K562 (cell line): ENCODE measurements around the gene ANAPC10. TPM values are rescaled to one million over a fixed set of nuclear protein-coding genes. Genes with fewer than 3 reads are reported as not detected.
A peak's percentile ranks its signal among the peaks of the same experiment; 100 is the strongest.

Experiments used
- FUS ChIP-seq: fragments of 200-400 bp; formaldehyde crosslinking; optimal IDR thresholded peaks from 2 replicates; pipeline ENCODE3; 2017; ENCODE audit warnings: low read depth, low read length
- GABPA ChIP-seq: fragments of 200-800 bp; sonication (Bioruptor generic); conservative IDR thresholded peaks from 2 replicates; pipeline ENCODE4 v1.6.1; 2016; ENCODE audit warnings: low read depth, missing genetic modification characterization, missing compliant biosample characterization
- PURB ChIP-seq: sonication (generic); formaldehyde crosslinking; IDR thresholded peaks from 2 replicates; pipeline ENCODE4 v1.9.0; 2021; ENCODE audit warnings: low read depth, mild to moderate bottlenecking, missing genetic modification reagents
- SIX5 ChIP-seq, 2 experiments: IDR thresholded peaks; 2 replicates each; pipeline ENCODE4 v1.6.1; 2011; ENCODE audit warnings: low read length in 2 of 2, borderline replicate concordance in 1 of 2, low read depth in 1 of 2, mild to moderate bottlenecking in 1 of 2, moderate library complexity in 1 of 2; ENCODE audit not compliant: insufficient read depth in 1 of 2
- SMAD3 ChIP-seq: fragments of 450-650 bp; formaldehyde crosslinking; conservative IDR thresholded peaks from 2 replicates; pipeline ENCODE4 v1.4.0; 2020; ENCODE audit warnings: mild to moderate bottlenecking
- ZKSCAN1 ChIP-seq: fragments of 150-350 bp; IDR thresholded peaks from 2 replicates; pipeline ENCODE4 v1.6.1; 2016; ENCODE audit warnings: low read depth, low read length
- ZNF12 ChIP-seq: sonication (generic); formaldehyde crosslinking; IDR thresholded peaks from 2 replicates; pipeline ENCODE4 v1.4.0; 2020; ENCODE audit warnings: mild to moderate bottlenecking, missing genetic modification reagents
- ZNF785 ChIP-seq: fragments of 250-450 bp; sonication (Bioruptor Pico); IDR thresholded peaks from 2 replicates; pipeline ENCODE4 v1.4.0; 2020; ENCODE audit warnings: mild to moderate bottlenecking
- polyA plus RNA-seq, 8 experiments: library from polyadenylated mRNA; depleted of rRNA in 4 of 8; stranded (reverse) in 5 of 8; unstranded in 3 of 8; fragments of >200 nt; fragmentation: Nextera tagmentation in 2 of 8; fragmentation: Illumina TruSeq in 1 of 8; extraction: Ambion mirVana in 2 of 8; extraction: Trizol in 1 of 8; gene quantifications; 2 replicates each; pipeline versions ENCODE4 v1.2.1 to v1.2.3, GENCODE V29; 2011 to 2014; ENCODE audit warnings: inconsistent platforms in 1 of 8, missing spikeins in 1 of 8
- total RNA-seq, 7 experiments: library from RNA; depleted of rRNA in 6 of 7; stranded (reverse); fragments of >200 nt in 6 of 7; fragmentation: Illumina TruSeq in 2 of 7; extraction: Trizol in 2 of 7; gene quantifications; 2 replicates each; pipeline versions ENCODE4 v1.2.1 to v1.2.3, GENCODE V29; 2011 to 2021; ENCODE audit warnings: low replicate concordance in 1 of 7
- TF ChIP-seq, protein P1 (sequence below), 2 experiments: fragments of 450-650 bp in 1 of 2; sonication (generic) in 1 of 2; formaldehyde crosslinking in 1 of 2; IDR thresholded peaks; 2 replicates each; pipeline versions ENCODE4 v1.7.1 to v1.9.0; 2016 to 2022; ENCODE audit warnings: inconsistent platforms in 1 of 2, mild to moderate bottlenecking in 1 of 2, missing genetic modification reagents in 1 of 2
- TF ChIP-seq, protein P2 (sequence below): fragments of 250-450 bp; sonication (Bioruptor Pico); IDR thresholded peaks from 2 replicates; pipeline ENCODE4 v1.5.1; 2021; ENCODE audit warnings: mild to moderate bottlenecking
- TF ChIP-seq, protein P3 (sequence below): sonication (generic); IDR thresholded peaks from 2 replicates; pipeline ENCODE4 v1.6.1; 2016
- TF ChIP-seq, protein P4 (sequence below): fragments of 200-800 bp; sonication (Bioruptor generic); IDR thresholded peaks from 2 replicates; pipeline ENCODE4 v1.6.1; 2017; ENCODE audit warnings: missing genetic modification characterization, missing compliant biosample characterization

The ANAPC10 gene
- total and polyA plus RNA-seq, 9 of the 15 experiments (the other 6 are each of a cell fraction or from before 2014, with no cell fraction given), result 31.0 to 96.2 (median 60.3) TPM

DNA sequence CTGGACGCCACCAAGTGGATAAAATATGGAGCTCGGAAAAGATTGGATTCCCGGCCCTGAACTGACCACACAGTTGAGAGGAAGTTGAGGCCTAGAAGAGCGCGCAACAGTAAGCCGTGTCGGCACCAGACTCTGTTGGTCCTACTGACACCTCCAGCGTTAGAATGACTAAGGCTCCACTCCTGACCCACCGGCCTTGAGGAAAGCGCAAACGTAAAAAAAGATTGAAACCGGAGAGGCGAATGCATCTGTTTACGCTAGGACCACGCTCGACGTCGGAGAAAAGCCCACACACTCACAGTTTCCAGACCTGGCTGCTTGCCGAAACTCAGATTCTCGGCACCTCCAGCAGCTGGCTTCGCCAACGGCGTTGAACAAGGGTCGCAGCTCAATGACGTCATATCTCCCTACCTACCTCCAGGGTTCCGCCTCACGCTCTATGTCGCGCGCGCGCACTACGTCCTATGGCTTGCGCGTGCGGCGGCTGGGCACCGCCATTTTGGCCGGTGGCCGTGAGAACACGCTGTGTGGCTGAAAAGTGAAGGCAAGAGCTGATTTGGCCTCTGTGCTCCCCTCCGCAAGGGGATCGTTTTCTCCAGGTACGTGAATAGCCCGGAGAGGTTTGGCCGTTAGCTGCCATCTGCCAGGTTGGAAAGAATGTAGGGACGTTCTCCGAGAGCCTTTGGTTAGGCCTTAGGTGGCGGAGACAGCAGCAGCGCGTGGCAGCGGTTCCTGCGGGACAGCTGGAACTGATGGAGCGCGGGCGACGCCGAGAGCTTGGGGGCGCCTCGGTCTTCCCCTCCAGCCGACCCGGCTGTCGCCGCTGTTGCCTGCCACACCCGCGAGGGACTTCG is at the start of gene ANAPC10, which contains the start of gene ABCE1 (continued):
- TF ChIP-seq, protein P1, sequence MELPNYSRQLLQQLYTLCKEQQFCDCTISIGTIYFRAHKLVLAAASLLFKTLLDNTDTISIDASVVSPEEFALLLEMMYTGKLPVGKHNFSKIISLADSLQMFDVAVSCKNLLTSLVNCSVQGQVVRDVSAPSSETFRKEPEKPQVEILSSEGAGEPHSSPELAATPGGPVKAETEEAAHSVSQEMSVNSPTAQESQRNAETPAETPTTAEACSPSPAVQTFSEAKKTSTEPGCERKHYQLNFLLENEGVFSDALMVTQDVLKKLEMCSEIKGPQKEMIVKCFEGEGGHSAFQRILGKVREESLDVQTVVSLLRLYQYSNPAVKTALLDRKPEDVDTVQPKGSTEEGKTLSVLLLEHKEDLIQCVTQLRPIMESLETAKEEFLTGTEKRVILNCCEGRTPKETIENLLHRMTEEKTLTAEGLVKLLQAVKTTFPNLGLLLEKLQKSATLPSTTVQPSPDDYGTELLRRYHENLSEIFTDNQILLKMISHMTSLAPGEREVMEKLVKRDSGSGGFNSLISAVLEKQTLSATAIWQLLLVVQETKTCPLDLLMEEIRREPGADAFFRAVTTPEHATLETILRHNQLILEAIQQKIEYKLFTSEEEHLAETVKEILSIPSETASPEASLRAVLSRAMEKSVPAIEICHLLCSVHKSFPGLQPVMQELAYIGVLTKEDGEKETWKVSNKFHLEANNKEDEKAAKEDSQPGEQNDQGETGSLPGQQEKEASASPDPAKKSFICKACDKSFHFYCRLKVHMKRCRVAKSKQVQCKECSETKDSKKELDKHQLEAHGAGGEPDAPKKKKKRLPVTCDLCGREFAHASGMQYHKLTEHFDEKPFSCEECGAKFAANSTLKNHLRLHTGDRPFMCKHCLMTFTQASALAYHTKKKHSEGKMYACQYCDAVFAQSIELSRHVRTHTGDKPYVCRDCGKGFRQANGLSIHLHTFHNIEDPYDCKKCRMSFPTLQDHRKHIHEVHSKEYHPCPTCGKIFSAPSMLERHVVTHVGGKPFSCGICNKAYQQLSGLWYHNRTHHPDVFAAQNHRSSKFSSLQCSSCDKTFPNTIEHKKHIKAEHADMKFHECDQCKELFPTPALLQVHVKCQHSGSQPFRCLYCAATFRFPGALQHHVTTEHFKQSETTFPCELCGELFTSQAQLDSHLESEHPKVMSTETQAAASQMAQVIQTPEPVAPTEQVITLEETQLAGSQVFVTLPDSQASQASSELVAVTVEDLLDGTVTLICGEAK (IDR thresholded peaks at IDR 0.05), result peak; percentile 39; the same call in 1 of the 2 replicates
- TF ChIP-seq, protein P1 (CRISPR knock-in tag; IDR thresholded peaks at IDR 0.05), result no peak
- peak; percentile 67; the same call in 1 of the 2 replicates for TF ChIP-seq ZKSCAN1
- no peak for TF ChIP-seq ZNF785 (CRISPR knock-in tag)
- TF ChIP-seq, protein P2, sequence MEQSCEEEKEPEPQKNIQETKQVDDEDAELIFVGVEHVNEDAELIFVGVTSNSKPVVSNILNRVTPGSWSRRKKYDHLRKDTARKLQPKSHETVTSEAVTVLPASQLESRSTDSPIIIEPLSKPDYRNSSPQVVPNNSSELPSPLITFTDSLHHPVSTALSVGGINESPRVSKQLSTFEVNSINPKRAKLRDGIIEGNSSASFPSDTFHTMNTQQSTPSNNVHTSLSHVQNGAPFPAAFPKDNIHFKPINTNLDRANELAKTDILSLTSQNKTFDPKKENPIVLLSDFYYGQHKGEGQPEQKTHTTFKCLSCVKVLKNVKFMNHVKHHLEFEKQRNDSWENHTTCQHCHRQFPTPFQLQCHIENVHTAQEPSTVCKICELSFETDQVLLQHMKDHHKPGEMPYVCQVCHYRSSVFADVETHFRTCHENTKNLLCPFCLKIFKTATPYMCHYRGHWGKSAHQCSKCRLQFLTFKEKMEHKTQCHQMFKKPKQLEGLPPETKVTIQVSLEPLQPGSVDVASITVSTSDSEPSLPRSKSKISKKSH (CRISPR knock-in tag), result no peak
- TF ChIP-seq ZNF12 (CRISPR knock-in tag), result no peak; the same call in 1 of the 2 replicates
- TF ChIP-seq GABPA (tag), result peak; percentile 55
- 0 out of 2 replicates have a peak, but pooled peaks have one; percentile 63 for TF ChIP-seq SMAD3 (CRISPR knock-in tag)
- TF ChIP-seq PURB (CRISPR knock-in tag), result no peak
- TF ChIP-seq, protein P3, sequence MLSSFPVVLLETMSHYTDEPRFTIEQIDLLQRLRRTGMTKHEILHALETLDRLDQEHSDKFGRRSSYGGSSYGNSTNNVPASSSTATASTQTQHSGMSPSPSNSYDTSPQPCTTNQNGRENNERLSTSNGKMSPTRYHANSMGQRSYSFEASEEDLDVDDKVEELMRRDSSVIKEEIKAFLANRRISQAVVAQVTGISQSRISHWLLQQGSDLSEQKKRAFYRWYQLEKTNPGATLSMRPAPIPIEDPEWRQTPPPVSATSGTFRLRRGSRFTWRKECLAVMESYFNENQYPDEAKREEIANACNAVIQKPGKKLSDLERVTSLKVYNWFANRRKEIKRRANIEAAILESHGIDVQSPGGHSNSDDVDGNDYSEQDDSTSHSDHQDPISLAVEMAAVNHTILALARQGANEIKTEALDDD, result no peak
- TF ChIP-seq FUS, result no peak
- TF ChIP-seq SIX5 (IDR thresholded peaks at IDR 0.05; ENCODE audit: borderline replicate concordance in 1 of 2, insufficient read depth in 1 of 2, low read depth in 1 of 2, low read length in 2 of 2), result peak in 1 of 2 experiments; percentile 28; a peak in 2 of 4 replicates
- TF ChIP-seq, protein P4, sequence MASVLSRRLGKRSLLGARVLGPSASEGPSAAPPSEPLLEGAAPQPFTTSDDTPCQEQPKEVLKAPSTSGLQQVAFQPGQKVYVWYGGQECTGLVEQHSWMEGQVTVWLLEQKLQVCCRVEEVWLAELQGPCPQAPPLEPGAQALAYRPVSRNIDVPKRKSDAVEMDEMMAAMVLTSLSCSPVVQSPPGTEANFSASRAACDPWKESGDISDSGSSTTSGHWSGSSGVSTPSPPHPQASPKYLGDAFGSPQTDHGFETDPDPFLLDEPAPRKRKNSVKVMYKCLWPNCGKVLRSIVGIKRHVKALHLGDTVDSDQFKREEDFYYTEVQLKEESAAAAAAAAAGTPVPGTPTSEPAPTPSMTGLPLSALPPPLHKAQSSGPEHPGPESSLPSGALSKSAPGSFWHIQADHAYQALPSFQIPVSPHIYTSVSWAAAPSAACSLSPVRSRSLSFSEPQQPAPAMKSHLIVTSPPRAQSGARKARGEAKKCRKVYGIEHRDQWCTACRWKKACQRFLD, result peak; percentile 86
